8988T (cell line): Measurements from ENCODE around the gene KLC4.
A peak's percentile ranks its signal among the peaks of the same experiment; 100 is the strongest.
"Not testable (repeated sequence)": the region's sequence is repeated elsewhere in the genome, so short reads cannot be mapped to it uniquely, and the experiment has no call there.

ENCODE experiments used
- DNase-seq: peaks from one replicate; pipeline ENCODE4 v3.0.0; 2011

KLC4 gene

DNA sequence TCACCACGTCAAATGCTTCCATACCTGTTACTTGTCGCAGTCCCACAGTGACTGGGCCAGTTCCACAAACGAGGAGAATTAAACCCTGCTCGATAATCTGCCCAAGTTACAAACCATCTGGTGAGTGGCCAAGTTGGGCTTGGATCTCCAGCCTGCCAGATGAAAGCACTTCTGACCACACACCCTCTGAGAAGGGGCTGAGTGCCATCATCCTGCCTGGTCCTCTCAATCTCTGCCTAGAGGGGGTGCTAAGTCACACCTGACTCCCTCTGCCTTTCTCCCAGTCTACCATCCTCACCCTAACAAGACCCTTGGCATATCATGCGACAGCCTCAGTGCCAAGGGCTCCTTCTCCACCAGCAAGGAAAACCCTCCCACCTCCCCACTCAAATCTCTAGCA is 22.2 kb upstream of the KLC4 start:
- DNase-seq, result no peak

DNA sequence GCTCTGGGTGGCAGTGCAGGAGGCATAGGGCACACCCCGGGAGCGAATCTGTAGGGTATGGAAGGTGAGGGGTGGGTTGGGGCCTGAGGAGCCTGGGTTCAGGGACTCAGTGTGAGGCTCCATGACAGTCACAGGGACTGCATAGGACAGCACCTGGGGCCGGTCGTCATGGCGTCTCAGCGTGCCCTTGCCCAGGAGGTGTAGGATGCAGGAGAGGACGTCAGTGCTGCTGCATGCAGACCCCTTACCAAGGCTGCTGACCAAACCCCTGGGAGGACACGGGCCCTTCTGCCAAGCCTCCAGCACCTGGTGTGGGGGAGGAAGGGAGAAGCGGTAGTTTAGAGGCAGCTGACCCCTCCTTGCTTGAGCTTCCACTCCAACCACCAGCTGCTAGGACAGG is 21.7 kb upstream of the KLC4 start:
- DNase-seq, result no peak

DNA sequence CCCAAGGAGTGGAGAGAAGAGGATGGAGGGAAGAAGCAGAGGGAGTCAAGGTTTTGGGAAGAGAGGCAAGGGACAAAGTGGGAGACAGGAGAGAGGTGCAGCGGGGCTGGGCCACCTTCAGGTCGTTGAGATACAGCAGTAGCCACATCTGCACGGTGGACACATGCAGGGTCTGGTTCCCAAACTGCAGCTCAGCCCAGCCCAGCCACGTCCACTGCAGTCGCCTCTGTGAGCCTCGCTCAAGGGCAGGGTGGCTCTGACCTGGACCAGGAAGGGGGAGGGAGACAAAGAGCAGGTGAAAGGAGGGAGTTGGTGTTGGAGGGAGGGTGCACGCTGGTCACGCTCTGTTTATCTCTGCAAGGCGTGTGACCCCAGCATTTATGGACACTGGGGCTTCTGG is 20.7 kb upstream of the KLC4 start:
- no peak for DNase-seq

DNA sequence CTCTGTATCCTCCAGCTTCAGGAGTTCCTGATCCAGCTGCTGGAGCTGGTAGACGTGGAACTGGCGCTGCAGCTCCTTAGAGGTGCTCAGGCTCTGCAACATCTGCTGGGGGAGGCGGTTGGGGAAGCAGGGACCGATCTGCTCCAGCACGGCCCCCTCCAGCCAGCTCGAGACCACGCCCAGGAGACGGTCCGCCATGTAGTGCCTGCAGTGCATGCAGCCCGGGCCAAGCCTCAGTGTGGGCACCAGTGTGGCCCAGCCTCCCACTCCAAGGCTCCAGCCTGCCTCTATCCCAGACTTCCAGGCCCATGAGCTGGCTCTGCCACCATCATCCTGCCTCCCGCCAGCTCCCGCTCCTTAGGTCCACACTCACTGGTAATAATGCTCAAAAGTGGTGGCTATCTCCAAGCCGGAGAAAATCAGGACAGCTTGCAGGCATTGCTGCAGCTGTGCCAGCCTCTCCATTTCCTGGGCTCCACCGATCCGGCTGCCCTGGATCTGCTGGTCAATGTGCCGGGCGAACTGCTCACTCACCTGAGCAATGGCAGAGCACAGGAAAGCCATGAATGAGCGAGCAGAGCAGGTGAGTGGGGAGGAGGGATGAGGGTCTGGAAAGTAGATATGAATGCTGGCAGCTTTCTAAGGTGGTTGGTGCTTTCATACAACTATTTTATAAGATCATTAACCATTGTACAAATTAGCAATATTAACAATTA is 18.7 kb upstream of the KLC4 start:
- DNase-seq, result no peak

DNA sequence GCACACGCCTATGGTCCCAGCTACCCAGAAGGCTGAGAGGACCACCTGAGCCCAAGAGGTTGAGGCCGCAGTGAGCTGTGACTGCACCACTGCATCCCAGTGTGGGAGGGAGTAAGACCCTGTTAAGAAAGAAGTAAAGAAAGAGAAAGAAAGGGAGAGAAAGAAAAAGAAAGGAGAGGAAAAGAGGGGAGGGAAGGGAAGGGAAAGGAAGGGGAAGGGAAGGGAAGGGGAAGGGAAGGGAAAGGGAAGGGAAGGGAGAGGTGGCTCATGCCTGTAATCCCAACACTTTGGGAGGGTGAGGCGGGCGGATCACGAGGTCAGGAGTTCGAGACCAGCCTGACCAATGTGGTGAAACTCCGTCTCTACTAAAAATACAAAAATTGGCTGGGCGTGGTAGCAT is 18.0 kb upstream of the KLC4 start:
- DNase-seq, result not testable (repeated sequence)

GRCh38 chr6:43043310-43043709 is 16.1 kb upstream of the KLC4 start:
- no peak for DNase-seq

DNA sequence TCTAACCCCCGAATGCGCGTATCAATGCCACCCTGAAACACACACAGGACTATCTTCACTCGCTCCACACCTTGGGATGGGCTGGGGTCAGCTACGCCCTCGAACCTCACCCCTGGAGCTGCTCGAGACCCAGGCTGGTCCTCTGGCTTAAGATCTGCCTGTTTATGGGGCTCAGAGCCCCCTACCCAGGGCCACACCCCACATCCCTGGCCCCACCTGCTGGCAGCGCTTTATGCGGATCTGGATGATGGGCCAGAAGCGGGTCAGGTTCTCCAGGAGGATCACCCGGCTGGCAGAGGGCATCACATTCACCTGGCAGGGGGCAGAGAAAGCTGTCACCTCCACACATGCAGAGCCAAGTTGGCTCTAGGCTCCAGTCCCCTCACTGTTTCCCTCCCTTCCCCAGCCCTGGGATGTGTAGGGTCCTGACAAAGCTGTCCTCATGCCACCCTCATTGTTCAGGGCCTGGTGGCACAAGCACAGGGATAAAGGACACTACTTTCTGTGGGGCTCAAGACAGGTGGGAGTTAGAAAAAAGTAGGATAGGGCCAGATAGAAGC is 14.0 kb upstream of the KLC4 start:
- DNase-seq, result no peak

- DNase-seq, result no peak
These were observed 11.4 kb upstream of the KLC4 start for GRCh38 chr6:43047998-43048397.

- DNase-seq, result no peak
These were observed 8.4 kb upstream of the KLC4 start for GRCh38 chr6:43050981-43051380.

- no peak for DNase-seq
These were observed 7.1 kb upstream of the KLC4 start for GRCh38 chr6:43052225-43052841.

- DNase-seq, result no peak
These were observed 6.4 kb upstream of the KLC4 start for GRCh38 chr6:43052842-43053544.

DNA sequence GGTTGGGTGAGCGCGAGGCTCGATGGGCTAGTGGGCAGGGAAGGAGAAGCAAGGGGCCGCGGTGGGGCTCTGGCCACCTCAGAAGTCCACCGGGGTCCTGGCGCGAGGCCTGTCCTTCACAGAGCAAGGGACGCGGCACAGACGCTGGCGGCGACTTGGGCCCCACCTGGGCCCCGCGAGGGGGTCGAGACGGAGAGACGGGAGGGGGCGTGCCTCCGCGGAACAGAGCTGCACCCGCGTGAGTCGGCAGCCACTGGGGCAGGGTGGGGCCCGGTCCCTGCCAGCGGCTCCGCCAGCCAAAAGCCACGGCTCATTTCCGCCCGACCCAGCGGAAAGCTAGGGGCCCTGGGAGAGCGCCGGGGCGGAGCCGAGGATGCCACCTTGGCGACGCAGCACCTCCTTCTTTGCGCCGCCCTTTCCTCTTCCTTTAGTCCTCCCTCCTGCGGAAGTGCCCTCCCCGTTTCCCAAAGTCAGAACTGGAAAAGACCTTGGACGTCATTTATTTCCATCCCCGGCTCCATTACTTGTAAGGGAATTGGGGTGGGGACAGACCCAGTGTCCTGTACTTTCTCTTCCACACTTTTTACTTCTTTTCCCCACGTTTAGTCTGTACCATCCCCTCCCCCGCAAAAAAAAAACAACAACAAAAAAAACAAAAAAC is 5.8 kb upstream of the KLC4 start, which contains the start of gene CUL7:
CUL7 (minus strand) TSS at position 307 of the 661 bp plus-strand sequence. CDS start 1,063 bp downstream, outside the sequence.
- DNase-seq, result peak; percentile 99

DNA sequence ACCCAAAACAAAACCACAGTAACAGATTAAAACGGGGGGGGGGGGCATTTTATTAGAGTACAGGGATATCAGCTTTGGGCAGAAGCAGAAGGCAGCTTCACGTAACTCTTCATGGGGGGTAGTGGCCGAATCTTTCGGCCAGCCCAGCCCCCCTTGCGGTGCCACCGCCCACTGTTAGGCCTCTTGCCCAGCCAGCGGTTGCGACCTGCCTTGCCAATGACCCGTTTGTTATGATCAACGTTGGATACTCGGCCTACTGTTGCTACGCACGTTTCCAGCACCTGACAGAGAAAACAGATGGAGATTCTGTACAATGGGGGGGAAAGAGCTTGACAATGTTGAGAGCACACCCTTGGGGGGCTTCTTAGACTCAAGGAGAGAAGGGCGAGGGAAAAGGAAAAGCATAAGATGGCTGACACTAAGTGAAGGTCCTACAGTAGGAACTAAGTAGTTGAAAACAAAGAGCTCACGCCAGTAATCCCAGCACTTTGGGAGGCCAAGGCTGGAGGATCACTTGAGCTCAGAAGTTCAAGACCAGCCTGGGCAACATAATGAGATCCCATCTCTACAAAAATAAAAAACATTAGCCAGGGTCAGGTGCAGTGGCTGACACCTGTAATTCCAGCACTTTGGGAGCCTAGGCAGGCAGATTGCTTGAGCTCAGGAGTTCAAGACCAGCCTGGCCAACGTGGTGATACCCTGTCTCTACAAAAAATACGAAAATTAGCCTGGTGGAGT is 5.1 kb upstream of the KLC4 start:
- DNase-seq, result no peak

DNA sequence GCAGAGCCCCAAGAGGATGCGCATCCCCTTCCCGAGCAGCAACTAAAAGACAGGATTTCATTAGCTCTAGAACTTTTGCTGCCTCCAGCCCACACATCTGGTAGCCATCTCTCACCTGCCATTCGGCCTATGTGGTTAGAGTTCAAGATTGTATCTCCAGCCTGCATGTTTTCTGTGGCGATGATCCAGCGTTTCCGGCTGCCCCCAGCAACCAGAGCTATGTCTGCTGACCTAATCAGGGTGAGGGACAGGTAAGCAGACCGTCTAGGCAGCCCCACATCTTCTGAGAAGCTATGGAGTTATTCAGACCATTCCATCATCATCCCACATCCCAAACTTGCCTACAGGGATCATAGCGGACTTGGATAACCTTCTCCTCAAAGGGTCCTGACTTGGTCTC is 3.5 kb upstream of the KLC4 start:
- no peak for DNase-seq

- no peak for DNase-seq
These were observed 900 bp upstream of the KLC4 start for GRCh38 chr6:43058531-43058930.

GRCh38 chr6:43060034-43060754 is 763 bp downstream of the KLC4 start:
- DNase-seq, result no peak

DNA sequence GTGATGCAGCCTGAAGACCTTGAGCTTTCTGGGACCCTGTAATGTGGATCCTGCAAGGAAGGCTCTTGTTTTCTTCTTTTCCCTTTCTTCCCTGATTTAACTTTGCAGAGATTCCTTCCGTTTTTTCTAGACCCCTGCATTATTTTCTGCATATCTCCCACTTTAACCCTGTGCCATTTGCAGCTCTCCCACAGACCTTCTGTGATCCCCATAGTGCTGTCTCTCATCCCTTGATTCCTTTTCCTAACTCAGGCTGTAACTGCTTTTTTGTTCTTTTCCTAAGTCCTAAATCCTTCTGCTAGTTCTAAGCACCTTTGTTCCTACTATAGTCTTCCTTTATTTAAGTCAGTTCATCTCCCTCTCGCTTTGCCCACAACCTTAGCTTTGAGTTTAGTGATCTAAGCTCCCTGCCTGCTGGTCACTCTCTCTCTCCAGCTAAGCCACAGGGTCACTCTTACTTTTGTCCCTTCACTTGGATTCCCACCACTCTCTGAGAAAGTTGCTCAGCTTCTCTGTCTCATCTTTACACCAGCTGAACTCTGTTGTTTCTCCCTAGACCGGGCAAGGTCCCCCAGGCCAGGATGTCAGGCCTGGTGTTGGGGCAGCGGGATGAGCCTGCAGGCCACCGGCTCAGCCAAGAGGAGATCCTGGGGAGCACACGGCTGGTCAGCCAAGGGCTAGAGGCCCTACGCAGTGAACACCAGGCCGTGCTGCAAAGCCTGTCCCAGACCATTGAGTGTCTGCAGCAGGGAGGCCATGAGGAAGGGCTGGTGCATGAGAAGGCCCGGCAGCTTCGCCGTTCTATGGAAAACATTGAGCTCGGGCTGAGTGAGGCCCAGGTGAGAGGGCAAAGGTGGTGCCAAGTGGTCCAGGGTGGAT is 1.6 kb downstream of the KLC4 start:
- no peak for DNase-seq

DNA sequence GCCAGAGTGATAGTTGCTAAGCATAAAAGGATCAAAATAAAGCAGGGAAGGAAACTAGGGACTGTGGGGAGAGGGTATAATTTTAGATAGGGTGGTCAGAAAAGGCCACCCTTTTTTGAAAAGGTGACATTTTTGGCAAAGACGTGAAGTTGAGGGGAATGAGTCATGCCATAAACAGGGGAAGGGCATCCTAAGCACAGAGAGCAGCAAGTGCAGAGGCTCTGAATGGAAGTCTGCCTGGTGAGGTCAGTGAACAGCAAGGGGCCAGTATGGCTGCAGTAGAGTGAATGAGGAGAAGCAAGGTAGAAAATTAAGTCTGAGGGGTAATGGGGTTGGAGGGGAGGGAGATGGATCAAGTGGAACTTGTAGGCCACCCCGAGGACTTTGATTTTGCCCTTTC is 2.4 kb downstream of the KLC4 start:
- DNase-seq, result no peak

- DNase-seq, result no peak
These were observed 3.4 kb downstream of the KLC4 start for GRCh38 chr6:43062818-43063217.

GRCh38 chr6:43070028-43070632 is 10.7 kb downstream of the KLC4 start:
- peak; percentile 73 for DNase-seq
